GM03348 (cell line): Measurements from ENCODE around the gene MAPK9.
"Not testable (repeated sequence)": the region's sequence is repeated elsewhere in the genome, so short reads cannot be mapped to it uniquely, and the experiment has no call there.

Experiments
- DNase-seq: peaks from one replicate; pipeline ENCODE4 v3.0.0; 2012; ENCODE audit warnings: low spot score

Gene MAPK9

DNA sequence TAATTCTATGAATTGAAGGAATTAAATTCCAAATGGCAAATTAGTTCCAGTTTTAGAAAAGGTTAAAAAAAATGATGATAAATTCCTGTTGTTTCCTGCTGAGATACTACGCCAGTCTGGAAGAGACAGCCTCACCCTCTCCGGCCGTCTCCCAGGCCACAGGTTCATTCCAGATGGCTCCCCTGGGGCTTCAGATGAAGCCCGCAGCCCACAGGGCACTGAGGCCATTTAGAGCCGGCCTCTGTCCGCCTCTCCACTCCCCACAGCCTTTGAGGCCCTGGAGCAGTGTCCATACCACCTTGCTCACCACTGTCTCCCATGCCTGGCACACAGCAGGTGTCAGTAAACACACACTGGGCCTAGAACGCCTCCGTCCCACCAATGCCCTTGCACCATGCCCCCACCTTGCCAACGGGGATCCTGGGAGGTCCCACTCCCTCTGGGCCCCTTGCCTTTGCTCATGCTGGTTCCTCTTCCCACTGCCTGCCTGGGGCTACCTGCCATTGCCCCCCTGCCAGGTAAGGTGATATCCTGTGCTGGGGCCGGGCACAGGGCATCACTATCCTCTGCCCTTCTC is 35.2 kb upstream of the MAPK9 start:
- DNase-seq, result no peak

DNA sequence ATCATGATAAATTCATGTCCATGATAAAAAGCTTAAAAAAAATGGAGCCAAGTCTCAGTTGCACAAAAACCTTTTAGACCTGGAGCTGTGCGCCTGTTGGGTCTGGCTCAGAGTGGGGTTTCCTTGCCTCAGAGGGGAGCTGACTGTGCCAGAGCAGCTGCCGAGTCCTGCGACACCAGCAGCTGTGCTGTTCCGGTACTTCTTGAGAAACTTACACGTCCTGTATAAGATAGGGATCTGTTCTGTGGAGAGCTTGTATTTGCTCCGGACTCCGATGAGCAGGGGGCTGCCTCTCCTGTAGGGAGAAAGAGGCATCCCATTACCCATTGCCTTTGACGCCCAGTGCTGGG is 32.7 kb upstream of the MAPK9 start:
- DNase-seq, result no peak

DNA sequence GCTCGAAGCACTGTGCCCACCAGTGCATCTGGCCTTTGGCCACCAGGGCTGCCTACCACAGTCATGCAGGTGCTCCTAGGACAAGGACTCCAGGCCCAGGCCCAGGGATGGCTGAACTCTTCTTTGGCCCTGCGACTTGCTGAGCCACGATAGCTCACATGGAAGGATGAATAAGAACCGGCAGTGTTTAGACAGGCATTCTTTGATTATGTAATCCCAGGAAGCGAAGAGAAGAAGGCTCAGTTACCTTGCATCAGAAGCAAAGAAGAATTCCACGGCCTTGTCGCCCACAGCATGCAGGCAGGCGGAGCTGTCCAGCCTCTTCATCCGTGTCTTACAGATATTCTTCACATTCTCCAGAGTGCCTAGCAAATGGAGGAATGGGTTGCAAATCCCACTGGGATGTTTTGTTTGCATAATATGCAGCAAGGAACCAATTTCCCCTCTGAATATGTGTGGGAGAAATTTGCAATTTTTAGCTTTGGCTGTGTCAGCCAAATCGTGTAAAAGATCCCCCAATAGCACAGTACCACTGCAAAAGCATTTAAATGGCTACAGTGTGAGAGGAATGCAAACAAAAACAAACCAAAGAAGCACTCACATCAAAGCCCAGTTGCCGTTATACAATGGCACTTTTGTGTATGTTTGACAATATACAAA is 32.2 kb upstream of the MAPK9 start:
- DNase-seq, result no peak

DNA sequence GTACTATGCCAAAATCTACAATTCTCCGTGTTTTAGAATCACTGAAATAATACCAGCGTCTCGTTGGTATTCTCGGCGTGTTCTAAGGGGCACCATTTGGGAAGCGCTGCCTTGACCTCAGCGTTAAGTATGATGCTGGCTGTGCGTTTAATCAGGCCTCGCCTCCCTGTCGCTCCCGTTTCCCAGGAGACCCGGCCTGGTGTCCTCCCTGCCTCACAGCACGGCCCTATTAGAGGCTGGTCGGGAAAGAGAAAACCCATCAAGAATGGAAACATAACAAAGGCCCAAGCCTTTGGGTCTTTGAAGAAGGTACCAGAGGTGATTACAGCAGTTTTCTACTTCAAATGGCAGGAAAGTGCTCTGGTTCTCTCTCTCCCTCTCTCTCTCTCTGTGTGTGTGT is 31.3 kb upstream of the MAPK9 start:
- DNase-seq, result no peak

DNA sequence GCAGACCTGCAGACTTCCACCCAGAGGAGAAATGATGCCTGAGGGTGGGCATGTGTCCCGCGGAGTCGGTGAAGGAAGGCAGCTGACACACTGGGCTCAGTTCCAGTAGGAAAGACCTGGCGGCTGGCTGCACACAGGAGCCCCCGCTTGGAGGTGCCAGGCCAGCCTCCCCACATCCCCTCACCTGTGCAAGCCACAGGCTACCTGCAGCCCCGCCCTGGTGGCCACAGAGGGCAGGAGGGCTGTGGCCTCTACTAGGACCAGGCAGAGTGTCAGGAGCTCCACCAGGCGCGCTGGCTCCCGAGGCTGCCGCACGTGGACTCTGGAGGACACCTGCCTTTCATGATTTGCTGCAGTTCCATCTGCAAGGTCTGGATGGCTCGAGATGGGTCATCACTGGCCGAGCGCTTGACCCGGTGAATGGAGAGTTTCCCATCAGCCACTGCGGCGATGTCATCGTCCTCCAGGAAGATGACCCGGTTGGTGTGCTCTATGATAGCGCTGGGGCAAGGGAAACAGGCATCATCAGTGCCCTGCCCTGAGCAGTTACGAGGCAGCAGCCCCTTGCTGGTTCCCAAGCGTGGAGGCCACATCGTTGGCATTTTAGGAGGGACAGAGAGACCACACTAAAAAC is 26.7 kb upstream of the MAPK9 start:
- DNase-seq, result no peak

DNA sequence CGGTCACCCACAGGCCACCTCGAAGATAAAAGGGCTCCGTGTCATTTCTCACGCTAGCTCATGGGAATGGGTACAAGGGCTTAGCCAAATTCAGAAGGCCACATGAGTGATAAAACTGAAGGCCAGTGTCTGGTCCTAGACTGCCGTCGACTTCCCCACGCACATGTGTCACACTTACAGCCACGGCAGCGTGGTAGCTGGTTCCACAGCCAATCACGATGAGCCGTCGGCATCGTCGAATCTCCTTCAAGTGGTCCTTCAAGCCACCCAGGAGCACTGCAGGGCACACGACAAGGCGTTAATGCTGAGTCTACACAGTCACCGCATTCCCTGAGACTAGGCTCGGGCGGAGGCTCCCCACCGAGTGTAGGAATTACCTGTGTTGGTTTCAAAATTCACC is 24.7 kb upstream of the MAPK9 start:
- DNase-seq, result no peak

DNA sequence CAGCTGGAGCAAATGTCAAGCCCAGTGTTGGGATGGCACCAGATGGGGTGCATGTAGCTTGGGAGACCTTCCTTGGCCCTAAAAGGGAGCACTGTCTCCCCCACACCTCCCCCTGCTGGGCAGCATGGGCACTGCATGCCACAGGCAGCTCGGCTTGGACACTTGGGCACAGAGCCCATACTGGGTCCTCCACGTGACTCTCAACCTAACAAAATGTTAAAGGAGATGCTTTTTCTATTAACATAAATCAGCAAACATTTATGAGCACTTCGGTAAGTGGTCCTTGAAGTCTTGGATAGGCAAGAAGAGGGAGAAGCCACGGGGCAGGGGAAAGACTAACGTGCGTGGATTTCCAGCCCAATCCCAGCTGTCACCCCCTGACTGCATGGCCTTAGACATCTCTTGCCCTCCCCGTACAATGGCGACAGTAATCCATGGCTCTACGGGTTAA is 23.9 kb upstream of the MAPK9 start:
- peak; percentile 86 for DNase-seq

DNA sequence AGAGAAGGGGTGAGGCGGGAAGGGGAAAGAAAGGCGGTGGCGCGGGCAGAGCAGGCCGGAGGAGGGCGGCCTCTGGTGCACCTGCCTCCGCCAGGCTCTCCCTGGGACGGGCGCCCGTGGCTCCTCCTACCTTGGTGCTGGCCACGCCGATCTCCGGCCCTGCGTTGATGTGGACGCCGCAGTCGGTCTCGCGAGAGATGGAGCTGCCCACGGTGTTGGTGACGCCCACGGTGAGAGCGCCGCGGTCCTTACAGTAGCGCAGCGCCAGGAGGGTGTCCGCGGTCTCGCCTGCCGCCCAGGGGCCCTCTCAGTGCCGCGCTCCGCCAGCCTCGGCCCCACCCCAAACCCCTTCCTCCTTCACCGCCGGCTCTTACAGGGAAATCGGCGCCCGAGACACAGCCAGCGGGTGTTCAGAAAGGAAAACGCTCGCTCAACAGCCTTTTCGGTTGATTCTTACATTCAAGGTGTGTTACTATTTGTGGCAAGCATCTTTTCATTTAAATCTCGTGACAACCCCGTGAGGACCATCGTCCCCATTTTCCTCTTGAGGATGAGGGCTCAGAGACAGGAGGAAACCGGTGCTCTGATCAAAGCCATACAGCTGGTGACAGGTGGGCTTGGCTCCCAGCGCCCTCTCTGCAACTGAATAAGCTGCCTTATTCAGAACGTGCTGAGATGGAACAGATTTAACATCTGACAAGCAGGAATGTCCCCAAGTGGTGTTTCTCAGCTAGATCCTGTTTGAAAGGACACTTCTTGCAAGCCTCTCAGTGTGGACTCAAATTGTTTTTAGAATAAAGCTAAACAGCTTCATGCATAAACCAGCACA is 22.0 kb upstream of the MAPK9 start:
- no peak for DNase-seq

DNA sequence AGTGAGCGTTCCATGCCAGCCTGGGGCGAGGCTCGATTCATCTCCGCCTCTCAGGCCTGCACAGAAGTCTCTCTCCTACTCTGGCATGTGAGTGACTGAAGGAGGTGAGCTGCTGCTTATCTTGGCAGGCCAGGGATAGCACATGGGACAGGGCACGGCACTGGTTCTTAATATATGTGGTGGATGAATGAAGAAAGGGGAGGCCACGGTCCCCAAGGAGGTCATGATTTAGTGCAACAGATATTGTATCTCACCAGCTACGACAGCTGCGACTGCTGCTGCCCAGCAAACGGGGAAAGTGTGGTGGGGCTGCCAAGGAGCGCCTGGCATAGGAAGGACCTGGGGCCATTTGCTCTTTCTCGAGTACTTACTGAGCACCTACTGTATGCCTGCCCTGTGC is 19.3 kb upstream of the MAPK9 start:
- no peak for DNase-seq

DNA sequence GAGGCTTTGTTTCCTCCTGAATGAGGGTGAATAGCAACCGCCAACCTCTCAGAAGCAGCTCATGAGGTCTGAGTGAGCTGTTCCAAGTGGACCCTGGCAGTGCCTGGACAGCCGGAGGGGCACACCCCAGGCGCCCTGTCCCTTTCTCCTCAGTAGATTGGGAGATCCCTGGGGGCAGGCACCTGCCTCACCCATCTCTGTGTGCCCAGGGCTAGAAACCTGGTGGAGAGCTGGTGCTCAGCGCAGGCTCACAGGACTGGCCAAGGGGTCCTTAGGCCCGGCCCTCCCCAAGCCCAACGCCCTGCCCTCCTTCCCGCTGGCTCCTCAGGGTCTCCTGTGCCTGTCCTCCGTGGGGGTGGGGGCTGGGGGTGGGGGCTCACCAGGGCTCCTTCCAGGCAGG is 14.9 kb upstream of the MAPK9 start:
- no peak for DNase-seq

DNA sequence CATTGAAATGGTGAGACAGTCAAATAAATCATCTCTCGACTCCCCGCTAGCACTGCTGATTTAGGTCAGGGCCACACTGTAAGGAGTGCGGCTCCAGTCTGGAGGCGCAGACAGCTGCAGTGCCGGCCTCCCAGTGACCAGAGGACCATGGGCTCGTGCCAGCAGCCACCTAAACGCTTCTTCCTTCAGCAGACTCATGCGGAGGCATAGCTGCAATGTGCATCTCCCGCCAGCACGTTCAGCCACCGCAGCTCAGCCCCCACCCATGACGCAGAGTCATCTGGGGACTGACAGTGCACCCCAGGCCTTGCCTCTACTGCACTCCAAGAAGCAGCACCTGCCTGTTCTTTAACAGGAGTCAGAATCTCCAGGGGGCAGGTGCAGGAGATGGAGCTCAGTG is 13.6 kb upstream of the MAPK9 start:
- no peak for DNase-seq

DNA sequence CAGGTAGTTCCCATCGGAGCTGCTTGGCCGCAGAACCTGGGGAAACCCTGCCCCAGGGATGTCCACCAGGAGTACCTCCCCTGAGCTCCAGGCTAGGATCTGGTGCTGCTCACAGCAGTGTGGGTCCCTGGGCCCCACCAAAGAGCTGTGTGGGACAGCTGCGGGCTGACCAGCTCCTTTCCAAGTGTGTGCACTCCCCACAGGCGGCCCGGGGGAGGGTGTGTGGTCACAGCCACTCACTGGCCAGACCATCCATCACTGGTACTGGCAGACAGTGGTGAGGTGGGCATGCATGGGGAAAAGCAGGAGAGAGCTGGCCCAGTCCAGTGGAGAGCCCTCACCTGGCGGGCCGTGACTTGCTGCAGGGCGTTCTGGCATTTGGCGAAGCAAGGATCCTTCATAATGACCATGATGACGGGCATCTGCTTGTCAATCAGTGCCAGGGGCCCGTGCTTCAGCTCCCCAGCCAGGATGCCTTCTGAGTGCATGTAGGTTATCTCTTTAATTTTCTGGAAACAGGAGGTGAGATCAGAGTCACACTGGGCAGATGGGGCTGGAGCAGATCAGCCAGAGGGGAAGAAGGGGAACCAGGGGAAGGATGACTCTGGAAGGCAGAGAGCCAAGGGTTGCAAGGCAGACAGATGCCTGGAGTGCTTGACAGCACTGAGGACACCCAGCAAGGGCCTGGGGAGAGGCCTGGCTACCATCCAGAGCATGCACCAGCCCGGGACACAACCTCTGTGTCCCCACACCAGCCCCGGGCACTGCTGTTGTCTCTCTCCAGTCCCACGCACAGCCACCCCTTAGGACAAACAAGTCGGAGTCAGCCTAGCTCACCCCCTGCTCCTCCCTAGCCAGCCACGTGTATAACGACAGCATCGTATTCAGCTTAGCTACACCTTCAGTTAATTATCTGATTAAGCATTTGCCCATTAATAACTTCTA is 12.8 kb upstream of the MAPK9 start:
- no peak for DNase-seq

DNA sequence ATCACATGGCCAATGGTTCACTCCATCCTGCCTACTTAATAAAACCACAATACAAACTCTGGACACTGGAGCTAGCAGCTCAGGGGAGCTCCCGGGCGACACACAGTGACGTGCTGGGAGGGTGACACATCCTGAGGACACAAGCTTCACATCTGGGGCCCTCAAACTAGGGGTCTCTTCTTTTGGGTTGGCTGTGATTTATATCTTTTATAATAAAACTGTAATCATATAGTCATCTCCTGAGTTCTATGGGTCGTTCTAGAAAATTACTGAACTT is 12.1 kb upstream of the MAPK9 start:
- no peak for DNase-seq

DNA sequence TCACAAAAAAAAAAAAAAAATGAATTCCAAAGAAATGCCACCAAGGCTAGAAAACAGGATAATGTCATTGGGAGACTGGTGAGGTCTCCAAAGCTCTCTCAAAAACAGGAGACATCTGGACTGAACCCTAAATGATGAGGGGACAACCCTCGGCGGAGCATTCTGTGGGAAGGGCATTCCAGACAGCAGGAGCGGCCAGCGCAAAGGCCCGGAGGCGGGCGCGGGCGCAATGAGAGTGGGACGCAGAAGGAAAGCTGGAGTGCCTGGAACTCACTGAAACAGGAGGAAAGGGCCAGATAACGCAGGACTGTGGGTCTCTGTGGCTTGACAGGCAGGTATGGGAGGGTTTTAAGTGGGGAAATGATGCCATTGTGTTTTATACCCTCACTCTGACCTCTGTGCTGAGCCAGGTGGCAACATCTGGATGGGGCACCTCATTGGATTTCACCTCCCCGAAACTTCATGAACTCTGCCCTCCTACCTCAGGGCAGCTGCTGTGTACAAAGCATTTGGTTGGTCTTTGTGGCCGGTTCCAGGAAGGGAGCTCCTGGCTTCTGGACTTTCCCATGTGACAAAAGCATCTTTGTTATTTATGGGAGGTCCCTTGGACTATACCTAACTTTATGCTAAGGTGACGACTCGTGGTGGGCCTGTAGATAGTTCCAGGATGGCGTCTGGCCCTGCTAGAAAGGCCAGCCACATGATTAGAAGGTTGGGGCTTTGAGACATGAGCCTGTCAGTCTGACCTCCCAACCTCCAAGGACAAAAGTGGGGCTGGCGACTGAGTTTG is 11.5 kb upstream of the MAPK9 start:
- DNase-seq, result no peak

DNA sequence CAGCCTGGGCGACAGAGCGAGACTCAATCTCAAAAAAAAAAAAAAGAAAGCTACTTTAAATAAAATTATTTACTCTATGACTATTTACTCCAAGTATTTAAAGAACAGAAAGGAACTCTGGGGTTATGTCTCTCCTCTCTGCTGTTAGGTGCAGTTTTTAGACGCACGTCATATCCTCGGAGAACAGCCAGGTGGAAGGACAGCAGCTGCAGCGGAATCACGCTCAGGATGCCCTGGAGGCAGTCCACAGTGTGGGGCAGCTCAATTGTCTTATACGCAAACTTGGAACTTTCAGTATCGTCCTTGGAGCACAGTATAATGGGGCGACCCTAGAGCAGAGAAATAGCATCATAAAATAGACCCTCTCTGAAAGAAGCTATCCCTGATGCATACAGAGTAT is 10.4 kb upstream of the MAPK9 start:
- no peak for DNase-seq

DNA sequence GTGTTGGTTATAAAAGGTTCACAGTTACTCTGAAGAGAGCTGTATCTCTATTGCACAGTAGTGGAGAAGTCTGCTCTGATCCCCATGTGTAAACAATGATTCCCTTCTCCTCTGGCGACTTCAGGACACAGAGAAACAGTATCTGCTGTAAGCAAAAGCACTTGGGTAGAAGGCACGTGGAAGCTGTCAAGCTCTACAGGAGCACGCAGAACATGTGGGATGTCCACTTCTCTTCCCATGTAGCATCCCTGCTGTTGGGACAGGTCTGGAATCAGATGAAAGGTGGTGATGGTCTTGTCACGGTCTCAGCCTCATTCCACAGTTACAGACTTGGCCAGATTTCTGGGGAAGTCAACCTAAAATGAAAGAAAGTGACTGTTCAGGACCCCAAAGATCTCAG is 9.4 kb upstream of the MAPK9 start:
- DNase-seq, result no peak

DNA sequence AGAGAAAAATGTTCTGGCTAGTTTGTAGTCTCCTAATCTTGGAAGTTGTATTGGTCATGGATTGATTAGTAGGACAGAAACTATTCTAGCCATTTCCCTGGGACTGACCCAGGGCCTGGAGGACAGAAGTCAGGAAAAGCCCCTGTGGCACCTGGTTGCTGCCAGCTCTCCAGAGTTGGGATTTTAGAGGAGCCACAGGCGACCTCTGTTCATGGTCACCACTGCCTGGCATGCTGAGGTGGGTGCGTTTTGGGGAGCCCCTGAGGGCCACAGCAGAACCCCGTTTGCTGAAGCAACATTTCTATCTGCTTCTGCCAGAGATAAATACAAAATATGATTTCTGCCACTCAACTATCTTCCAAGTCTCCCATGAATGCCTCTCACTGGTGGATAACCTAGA is 7.6 kb upstream of the MAPK9 start:
- no peak for DNase-seq

DNA sequence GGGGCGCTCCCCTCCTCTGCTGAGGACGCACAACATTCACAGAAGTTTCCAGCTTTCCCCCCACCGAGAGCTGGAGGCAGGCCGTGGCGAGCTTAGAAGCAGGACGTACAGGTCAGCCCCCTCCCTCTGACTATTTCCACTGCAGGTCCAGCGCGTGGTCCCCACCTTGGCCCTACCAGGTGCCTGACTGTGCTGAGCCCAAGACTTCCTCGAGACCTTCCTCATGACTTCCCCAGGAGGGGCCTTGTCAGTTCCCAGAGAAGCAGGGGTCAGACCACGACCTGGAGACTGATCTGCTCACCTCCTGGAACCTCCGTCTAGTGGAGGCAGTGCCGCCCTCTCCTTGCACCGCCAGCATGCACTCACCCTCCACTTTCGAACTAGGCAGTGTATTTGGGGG is 7.1 kb upstream of the MAPK9 start:
- not testable (repeated sequence) for DNase-seq

DNA sequence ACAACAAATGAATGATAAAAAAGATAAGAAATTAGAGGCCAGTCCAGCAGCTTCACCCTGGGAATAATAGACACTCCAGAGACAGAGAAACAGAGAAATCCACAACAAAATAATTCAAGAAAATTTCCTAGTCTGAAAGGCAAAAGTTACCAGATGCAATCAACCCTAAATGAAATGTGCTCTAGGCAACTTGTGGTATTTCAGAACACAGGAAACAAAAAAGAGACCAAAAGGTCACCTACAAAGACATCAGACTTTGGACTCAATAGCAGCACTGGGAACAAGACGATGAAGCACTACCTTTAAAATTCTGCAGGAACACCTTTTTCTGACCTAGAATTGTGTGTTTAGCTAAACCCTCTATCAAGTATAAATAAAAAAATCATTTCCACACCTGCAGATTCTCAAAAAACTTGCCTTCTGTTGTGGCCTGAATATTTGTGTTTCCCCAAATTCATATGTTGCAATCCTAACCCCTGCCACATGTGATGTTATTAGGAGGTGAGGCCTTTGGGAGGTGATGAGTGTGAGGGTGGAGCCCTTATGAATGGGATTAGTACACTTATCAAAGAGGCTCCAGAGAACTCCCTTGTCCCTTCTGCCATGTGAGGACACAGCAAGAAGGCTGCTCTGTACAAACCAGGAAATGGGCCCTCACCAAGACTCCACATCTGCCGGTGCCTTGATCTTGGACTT is 5.9 kb upstream of the MAPK9 start:
- no peak for DNase-seq

DNA sequence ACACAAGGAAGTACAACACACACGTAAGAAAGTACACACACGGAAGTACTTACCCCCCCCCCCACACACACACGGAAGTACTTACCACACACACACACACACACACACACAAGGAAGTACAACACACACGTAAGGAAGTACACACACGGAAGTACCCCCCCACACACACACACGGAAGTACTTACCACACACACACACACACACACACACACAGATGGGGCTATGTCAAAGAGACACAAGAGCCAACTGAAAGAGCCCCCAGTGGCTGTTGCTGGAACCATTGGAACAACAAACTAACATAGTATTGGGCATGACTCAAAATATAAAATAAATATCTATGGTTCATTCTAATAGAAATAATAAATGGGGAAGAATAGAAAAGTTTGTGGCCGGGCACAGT is 4.9 kb upstream of the MAPK9 start:
- no peak for DNase-seq
